ENCODE data around the gene GDPD5.

The GDPD5 gene, protein sequence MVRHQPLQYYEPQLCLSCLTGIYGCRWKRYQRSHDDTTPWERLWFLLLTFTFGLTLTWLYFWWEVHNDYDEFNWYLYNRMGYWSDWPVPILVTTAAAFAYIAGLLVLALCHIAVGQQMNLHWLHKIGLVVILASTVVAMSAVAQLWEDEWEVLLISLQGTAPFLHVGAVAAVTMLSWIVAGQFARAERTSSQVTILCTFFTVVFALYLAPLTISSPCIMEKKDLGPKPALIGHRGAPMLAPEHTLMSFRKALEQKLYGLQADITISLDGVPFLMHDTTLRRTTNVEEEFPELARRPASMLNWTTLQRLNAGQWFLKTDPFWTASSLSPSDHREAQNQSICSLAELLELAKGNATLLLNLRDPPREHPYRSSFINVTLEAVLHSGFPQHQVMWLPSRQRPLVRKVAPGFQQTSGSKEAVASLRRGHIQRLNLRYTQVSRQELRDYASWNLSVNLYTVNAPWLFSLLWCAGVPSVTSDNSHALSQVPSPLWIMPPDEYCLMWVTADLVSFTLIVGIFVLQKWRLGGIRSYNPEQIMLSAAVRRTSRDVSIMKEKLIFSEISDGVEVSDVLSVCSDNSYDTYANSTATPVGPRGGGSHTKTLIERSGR

DNA sequence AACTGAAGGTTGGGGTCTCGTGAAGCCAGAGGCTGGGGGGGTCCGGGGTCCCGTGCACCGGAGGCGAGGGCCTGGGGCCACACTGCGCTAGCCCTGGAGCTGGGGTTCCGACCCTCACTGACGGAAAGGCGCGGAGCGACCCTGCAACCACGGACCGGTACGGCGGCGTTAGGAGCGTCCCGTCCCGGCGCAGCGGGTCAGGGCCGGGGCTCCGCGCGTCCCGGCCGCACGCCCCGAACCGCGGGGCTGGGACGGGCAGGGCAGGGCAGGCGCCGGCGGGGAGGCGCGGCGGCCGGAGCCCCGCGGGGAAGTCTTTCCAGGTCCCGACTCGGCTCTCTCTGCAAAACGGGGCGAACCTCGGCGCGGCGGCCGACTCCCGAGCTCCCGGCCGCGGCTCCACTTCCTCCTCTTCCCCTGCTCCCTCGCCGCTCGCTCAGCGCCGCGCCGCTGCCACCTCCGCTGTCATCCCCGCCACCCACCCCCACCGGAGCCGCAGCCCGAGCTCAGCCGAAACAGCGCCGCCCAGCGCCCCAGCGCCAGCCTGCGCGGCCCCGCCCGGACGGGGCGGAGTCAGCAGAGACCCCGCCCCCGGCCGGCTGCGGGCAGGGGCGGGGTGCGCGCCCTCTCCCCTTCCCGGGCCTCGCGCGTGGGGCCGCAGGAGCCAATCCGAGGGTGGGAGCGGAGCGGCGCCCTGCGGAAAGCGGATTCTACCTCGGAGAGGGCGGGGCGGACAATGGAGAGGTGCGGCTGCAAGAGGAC lies at the start of gene GDPD5:
Gene GDPD5, minus strand, starts transcription at position 509 of the 759 bp plus-strand sequence. CDS start 48,206 bp downstream, outside the sequence.
- H3K27me3 ChIP-seq (ENCODE audit: insufficient read depth, low read depth) = peaks cover 9% of the 10 kb centered on the region; the same call in 1 of the 2 replicates
- H3K27ac ChIP-seq = no peak within 1 kb of the TSS
- peak within 1 kb of the TSS; percentile 76 for H3K4me2 ChIP-seq
- no peaks in the 10 kb centered on the region for H4K20me1 ChIP-seq (ENCODE audit: insufficient read depth)
- no peaks in the 10 kb centered on the region for H3K36me3 ChIP-seq (ENCODE audit: insufficient read depth)
- TF ChIP-seq, protein P1, sequence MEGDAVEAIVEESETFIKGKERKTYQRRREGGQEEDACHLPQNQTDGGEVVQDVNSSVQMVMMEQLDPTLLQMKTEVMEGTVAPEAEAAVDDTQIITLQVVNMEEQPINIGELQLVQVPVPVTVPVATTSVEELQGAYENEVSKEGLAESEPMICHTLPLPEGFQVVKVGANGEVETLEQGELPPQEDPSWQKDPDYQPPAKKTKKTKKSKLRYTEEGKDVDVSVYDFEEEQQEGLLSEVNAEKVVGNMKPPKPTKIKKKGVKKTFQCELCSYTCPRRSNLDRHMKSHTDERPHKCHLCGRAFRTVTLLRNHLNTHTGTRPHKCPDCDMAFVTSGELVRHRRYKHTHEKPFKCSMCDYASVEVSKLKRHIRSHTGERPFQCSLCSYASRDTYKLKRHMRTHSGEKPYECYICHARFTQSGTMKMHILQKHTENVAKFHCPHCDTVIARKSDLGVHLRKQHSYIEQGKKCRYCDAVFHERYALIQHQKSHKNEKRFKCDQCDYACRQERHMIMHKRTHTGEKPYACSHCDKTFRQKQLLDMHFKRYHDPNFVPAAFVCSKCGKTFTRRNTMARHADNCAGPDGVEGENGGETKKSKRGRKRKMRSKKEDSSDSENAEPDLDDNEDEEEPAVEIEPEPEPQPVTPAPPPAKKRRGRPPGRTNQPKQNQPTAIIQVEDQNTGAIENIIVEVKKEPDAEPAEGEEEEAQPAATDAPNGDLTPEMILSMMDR (conservative IDR thresholded peaks at IDR 0.05; ENCODE audit: low read depth, low read length) = no peak
- peak within 1 kb of the TSS; percentile 44; the same call in 1 of the 2 replicates for H3K9ac ChIP-seq
- H3K4me3 ChIP-seq (IDR thresholded peaks at IDR 0.05; ENCODE audit: insufficient read depth, low read depth, low read length) = no peak within 1 kb of the TSS
- H3K4me1 ChIP-seq (ENCODE audit: low read depth, poor library complexity, severe bottlenecking) = peaks cover 30% of the 10 kb centered on the region
- no peaks in the 10 kb centered on the region for H3K79me2 ChIP-seq (ENCODE audit: insufficient read depth, low read depth)
- H2AFZ ChIP-seq (ENCODE audit: low read depth) = peak within 1 kb of the TSS; percentile 61

DNA sequence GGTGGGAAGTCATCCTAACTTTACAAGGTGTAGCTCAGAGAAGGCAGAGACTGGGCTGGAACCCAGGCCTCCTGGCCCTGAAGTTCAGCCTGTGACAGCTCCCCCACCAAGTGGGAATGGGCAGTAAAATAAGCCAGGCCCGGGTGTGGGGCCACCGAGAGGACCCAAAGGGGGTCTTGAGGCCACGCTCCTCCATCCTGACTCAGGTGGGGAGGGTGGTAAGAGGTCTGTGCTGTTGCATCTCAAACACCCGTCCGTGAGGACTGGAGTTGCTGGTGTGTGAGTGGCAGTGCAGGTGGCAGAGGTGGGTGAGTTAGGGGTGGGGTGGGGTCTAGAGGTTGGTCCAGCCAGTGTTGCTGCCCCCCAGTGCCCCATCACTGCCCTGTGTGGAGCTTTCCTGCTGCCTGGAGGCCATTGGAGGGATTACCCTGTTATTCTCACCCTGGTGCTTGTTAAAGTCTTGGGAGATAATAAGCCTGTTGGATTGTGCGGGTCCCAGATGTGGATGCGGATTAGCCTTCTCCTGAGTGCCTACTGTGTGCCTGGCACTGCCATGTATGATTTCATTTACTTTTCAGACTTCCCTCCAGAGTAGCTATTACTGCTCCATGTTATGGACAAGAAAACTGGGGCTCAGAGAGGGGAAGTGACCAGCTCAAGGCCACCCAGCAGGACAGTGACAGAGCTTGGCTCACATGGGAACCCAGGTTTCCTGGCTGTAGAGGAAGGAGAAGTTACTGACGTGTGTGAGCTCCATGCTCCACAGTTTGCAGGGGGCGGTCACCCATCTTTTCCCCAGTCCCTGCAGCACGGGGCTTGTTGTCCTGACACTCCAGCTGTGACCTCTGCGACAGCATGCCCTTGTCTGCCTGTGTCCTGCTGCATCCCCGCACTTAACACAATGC lies 49.2 kb upstream of the GDPD5 start:
- TF ChIP-seq, protein P1 (conservative IDR thresholded peaks at IDR 0.05; ENCODE audit: low read depth, low read length) = no peak; the same call in 1 of the 2 replicates
- Histone ChIP-seq H3K4me2 (no peak overlapping the region), H3K36me3 (ENCODE audit: insufficient read depth) (no peaks in the 10 kb centered on the region), H3K27me3 (ENCODE audit: insufficient read depth, low read depth) (no peaks in the 10 kb centered on the region), H3K27ac (no peak overlapping the region), H3K4me3 (IDR thresholded peaks at IDR 0.05; ENCODE audit: insufficient read depth, low read depth, low read length) (no peak overlapping the region), H3K9ac (no peak overlapping the region), H4K20me1 (ENCODE audit: insufficient read depth) (no peaks in the 10 kb centered on the region), H2AFZ (ENCODE audit: low read depth) (no peak overlapping the region), H3K4me1 (ENCODE audit: low read depth, poor library complexity, severe bottlenecking) (no peaks in the 10 kb centered on the region), H3K79me2 (ENCODE audit: insufficient read depth, low read depth) (no peaks in the 10 kb centered on the region)

DNA sequence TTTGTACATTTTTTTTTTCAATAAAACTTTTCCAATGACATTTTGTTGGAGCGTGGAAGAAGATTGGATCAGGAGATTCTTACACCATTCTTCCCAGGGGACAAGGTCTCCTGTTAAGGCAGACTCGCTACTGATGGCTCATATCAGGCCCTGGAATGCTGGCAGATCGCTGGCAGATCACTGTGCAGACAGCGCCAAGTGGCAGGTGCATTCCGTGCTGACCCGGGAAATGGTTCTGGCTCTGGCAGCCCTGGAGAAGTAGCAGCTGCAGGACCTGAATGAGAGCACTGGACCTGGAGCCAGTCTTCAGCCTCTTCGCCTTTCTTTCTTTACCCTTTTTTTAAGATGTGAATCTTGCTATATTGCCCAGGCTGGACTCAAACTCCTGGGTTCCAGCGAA lies 47.0 kb upstream of the GDPD5 start:
- no peak overlapping the region for H3K27ac ChIP-seq
- no peak overlapping the region for H3K9ac ChIP-seq
- no peaks in the 10 kb centered on the region for H3K79me2 ChIP-seq (ENCODE audit: insufficient read depth, low read depth)
- no peaks in the 10 kb centered on the region for H4K20me1 ChIP-seq (ENCODE audit: insufficient read depth)
- no peak overlapping the region for H2AFZ ChIP-seq (ENCODE audit: low read depth)
- H3K36me3 ChIP-seq (ENCODE audit: insufficient read depth) = no peaks in the 10 kb centered on the region
- no peaks in the 10 kb centered on the region for H3K27me3 ChIP-seq (ENCODE audit: insufficient read depth, low read depth)
- H3K4me1 ChIP-seq (ENCODE audit: low read depth, poor library complexity, severe bottlenecking) = no peaks in the 10 kb centered on the region
- TF ChIP-seq, protein P1 (conservative IDR thresholded peaks at IDR 0.05; ENCODE audit: low read depth, low read length) = no peak
- no peak overlapping the region for H3K4me2 ChIP-seq
- H3K4me3 ChIP-seq (IDR thresholded peaks at IDR 0.05; ENCODE audit: insufficient read depth, low read depth, low read length) = no peak overlapping the region

DNA sequence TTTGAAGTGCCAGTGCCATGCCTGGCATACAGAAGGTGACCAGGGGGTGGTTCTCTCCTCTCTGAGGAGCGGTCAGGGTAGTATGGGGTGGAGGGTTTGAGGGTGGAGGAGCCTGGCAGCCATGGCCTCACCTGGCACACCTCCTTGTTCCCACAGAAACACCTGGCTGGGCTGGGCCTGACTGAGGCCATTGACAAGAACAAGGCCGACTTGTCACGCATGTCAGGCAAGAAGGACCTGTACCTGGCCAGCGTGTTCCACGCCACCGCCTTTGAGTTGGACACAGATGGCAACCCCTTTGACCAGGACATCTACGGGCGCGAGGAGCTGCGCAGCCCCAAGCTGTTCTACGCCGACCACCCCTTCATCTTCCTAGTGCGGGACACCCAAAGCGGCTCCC lies 45.9 kb upstream of the GDPD5 start:
- Histone ChIP-seq H3K27me3 (ENCODE audit: insufficient read depth, low read depth) (no peaks in the 10 kb centered on the region), H3K27ac (no peak overlapping the region), H3K4me2 (no peak overlapping the region), H3K4me1 (ENCODE audit: low read depth, poor library complexity, severe bottlenecking) (no peaks in the 10 kb centered on the region), H3K36me3 (ENCODE audit: insufficient read depth) (no peaks in the 10 kb centered on the region), H3K9ac (no peak overlapping the region), H3K79me2 (ENCODE audit: insufficient read depth, low read depth) (no peaks in the 10 kb centered on the region), H2AFZ (ENCODE audit: low read depth) (no peak overlapping the region), H4K20me1 (ENCODE audit: insufficient read depth) (no peaks in the 10 kb centered on the region), H3K4me3 (IDR thresholded peaks at IDR 0.05; ENCODE audit: insufficient read depth, low read depth, low read length) (no peak overlapping the region)
- TF ChIP-seq, protein P1 (conservative IDR thresholded peaks at IDR 0.05; ENCODE audit: low read depth, low read length) = no peak

Data from KMS-11 (cell line).